Measurements from ENCODE around the gene TOMM7.
"Not testable (repeated sequence)": the region's sequence is repeated elsewhere in the genome, so short reads cannot be mapped to it uniquely, and the experiment has no call there.

TOMM7 gene

GRCh38 chr7:22779730-22780323, 42.8 kb downstream of the TOMM7 start:
- DNase-seq = not testable (repeated sequence)

GRCh38 chr7:22776964-22777363, 45.7 kb downstream of the TOMM7 start:
- no peak for DNase-seq

- DNase-seq = no peak
Observed at GRCh38 chr7:22772885-22773284, 49.8 kb downstream of the TOMM7 start.

GRCh38 chr7:22771872-22772228, 50.8 kb downstream of the TOMM7 start:
- no peak for DNase-seq

- no peak for DNase-seq
Observed at GRCh38 chr7:22771194-22771871, 51.3 kb downstream of the TOMM7 start.

GRCh38 chr7:22765609-22766008, 57.0 kb downstream of the TOMM7 start:
- no peak for DNase-seq
